ENCODE data around the gene ATE1. TPM values are rescaled to one million over a fixed set of nuclear protein-coding genes. Genes with fewer than 3 reads are reported as not detected.

Gene ATE1
- total RNA-seq, 1 experiment from 2014 or later = 18.7 TPM

DNA sequence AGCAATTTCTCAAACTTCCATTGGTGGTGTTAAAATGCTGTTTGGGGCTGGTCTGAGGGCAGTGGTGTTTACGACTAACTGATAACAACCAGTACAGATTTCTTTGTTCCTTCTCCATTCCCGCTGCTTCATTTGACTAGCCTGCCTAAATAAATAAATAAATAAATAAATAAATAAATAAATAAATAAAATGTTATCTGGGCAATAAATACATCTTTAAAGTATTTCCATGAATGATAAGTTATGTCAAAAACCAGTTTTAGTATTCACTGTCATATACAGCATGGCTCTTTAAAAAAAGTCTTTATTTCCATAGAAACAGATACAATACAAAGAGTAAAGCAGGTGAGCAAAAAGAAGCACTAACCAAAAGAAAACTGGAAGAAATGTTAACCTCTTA is 81.3 kb downstream of the ATE1 start:
- Mint-ChIP-seq H3K4me1 (ENCODE audit: low read depth, unreplicated experiment) (no peaks in the 10 kb centered on the region), H3K27me3 (ENCODE audit: unreplicated experiment) (no peaks in the 10 kb centered on the region), H3K4me3 (ENCODE audit: low read depth, unreplicated experiment) (no peak overlapping the region), H3K36me3 (ENCODE audit: insufficient read depth, unreplicated experiment) (no peaks in the 10 kb centered on the region), H3K27ac (ENCODE audit: unreplicated experiment) (no peak overlapping the region), H3K9me3 (ENCODE audit: low read depth, unreplicated experiment) (no peaks in the 10 kb centered on the region)
- BruUV-seq (replicated peaks) = no TSS peak
- TF ChIP-seq, protein P1, sequence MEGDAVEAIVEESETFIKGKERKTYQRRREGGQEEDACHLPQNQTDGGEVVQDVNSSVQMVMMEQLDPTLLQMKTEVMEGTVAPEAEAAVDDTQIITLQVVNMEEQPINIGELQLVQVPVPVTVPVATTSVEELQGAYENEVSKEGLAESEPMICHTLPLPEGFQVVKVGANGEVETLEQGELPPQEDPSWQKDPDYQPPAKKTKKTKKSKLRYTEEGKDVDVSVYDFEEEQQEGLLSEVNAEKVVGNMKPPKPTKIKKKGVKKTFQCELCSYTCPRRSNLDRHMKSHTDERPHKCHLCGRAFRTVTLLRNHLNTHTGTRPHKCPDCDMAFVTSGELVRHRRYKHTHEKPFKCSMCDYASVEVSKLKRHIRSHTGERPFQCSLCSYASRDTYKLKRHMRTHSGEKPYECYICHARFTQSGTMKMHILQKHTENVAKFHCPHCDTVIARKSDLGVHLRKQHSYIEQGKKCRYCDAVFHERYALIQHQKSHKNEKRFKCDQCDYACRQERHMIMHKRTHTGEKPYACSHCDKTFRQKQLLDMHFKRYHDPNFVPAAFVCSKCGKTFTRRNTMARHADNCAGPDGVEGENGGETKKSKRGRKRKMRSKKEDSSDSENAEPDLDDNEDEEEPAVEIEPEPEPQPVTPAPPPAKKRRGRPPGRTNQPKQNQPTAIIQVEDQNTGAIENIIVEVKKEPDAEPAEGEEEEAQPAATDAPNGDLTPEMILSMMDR (IDR thresholded peaks at IDR 0.05; ENCODE audit: unreplicated experiment) = no peak
- intact Hi-C loops (cut with micrococcal nuclease; ENCODE audit: unreplicated experiment) = no loop called here
- CTCF ChIA-PET = no interaction called here
- no peak for DNase-seq

DNA sequence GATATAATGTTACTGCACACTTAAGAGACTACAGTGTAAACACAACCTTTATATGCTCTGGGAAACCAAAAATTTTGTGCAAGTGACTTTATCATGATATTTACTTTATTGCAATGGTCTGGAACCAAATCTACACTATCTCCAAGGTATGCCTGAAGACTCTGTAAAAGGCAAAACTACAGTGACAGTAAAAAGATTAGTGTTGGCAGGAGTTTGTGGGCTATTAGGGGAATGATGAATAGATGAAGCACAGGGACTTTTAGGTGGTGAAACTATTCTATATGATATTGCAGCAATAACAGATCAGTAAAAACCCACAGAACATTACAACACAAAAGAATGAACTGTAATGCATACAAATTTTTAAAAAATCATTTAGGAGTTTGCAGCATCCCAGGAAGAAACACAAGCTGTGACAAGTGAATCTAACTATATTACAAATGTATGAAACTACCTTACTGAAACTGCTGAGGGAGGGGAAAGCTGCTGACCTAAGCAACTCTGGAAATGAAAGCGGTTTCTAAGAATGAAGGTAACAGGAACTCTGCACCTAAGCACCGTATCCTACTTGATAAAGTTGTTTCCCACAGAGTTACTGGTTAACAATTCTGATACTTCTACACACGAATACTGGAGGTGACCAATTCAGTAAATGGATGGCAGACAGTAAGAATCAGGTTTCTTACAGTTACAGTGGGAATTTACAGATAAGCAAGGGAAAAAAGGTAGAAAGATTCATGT is 82.6 kb downstream of the ATE1 start:
- no peaks in the 10 kb centered on the region for H3K36me3 Mint-ChIP-seq (ENCODE audit: insufficient read depth, unreplicated experiment)
- no peaks in the 10 kb centered on the region for H3K27me3 Mint-ChIP-seq (ENCODE audit: unreplicated experiment)
- no peak overlapping the region for H3K4me3 Mint-ChIP-seq (ENCODE audit: low read depth, unreplicated experiment)
- H3K27ac Mint-ChIP-seq (ENCODE audit: unreplicated experiment) = no peak overlapping the region
- TF ChIP-seq, protein P1 (IDR thresholded peaks at IDR 0.05; ENCODE audit: unreplicated experiment) = no peak
- H3K4me1 Mint-ChIP-seq (ENCODE audit: low read depth, unreplicated experiment) = no peaks in the 10 kb centered on the region
- H3K9me3 Mint-ChIP-seq (ENCODE audit: low read depth, unreplicated experiment) = no peaks in the 10 kb centered on the region
- intact Hi-C loops (cut with micrococcal nuclease; ENCODE audit: unreplicated experiment) = no loop called here
- no TSS peak for BruUV-seq (replicated peaks)
- CTCF ChIA-PET = interaction anchor here (0.7 kb wide), 1 partner anchor 804 kb away, joined by 4 read pairs; no protein-coding TSS in a partner anchor
- DNase-seq = no peak

DNA sequence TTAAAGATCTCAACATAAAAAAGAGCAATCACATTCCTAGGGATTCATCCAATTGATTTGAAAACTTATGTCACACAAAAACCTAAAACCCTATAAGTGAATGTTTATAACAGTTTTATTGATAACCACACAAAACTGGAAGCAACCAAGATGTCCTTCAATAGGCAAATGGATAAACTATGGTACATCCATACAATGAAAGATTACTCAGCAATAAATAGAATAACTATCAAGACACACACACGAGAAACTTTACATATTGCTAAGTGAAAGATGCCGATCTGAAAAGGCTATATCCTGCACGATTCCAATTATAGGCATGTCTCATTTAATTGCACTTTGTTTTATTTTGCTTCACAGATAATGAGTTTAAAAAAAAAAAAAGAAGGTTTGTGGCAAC is 83.3 kb downstream of the ATE1 start:
- H3K4me1 Mint-ChIP-seq (ENCODE audit: low read depth, unreplicated experiment) = no peaks in the 10 kb centered on the region
- no peak for DNase-seq
- no peaks in the 10 kb centered on the region for H3K36me3 Mint-ChIP-seq (ENCODE audit: insufficient read depth, unreplicated experiment)
- intact Hi-C loops (cut with micrococcal nuclease; ENCODE audit: unreplicated experiment) = no loop called here
- no TSS peak for BruUV-seq (replicated peaks)
- TF ChIP-seq, protein P1 (IDR thresholded peaks at IDR 0.05; ENCODE audit: unreplicated experiment) = no peak
- no peak overlapping the region for H3K27ac Mint-ChIP-seq (ENCODE audit: unreplicated experiment)
- no peaks in the 10 kb centered on the region for H3K9me3 Mint-ChIP-seq (ENCODE audit: low read depth, unreplicated experiment)
- CTCF ChIA-PET = no interaction called here
- no peak overlapping the region for H3K4me3 Mint-ChIP-seq (ENCODE audit: low read depth, unreplicated experiment)
- H3K27me3 Mint-ChIP-seq (ENCODE audit: unreplicated experiment) = no peaks in the 10 kb centered on the region

DNA sequence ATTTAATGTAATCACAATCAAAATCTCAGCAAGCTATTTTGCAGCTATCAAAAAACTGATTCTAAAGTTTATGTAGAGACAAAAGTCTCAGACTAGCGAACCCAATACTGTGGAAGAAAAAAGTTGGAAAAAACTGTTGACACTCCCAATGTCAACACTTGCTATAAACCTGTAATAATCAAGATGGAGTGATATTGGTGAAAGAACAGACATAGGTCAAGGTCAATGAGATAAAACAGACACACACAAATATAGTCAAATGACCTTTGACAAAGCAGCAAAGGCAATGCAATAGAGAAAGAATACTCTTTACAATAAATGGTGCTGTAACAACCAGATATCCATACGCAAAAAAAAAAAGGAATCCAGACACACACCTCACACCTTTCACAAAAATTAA is 84.5 kb downstream of the ATE1 start:
- TF ChIP-seq, protein P1 (IDR thresholded peaks at IDR 0.05; ENCODE audit: unreplicated experiment) = no peak
- no peak for DNase-seq
- no TSS peak for BruUV-seq (replicated peaks)
- CTCF ChIA-PET = interaction anchor here (0.6 kb wide), 1 partner anchor 68 kb away, joined by 3 read pairs; no protein-coding TSS in a partner anchor
- no peaks in the 10 kb centered on the region for H3K36me3 Mint-ChIP-seq (ENCODE audit: insufficient read depth, unreplicated experiment)
- no peaks in the 10 kb centered on the region for H3K9me3 Mint-ChIP-seq (ENCODE audit: low read depth, unreplicated experiment)
- no peaks in the 10 kb centered on the region for H3K4me1 Mint-ChIP-seq (ENCODE audit: low read depth, unreplicated experiment)
- H3K27me3 Mint-ChIP-seq (ENCODE audit: unreplicated experiment) = no peaks in the 10 kb centered on the region
- intact Hi-C loops (cut with micrococcal nuclease; ENCODE audit: unreplicated experiment) = no loop called here
- H3K4me3 Mint-ChIP-seq (ENCODE audit: low read depth, unreplicated experiment) = no peak overlapping the region
- no peak overlapping the region for H3K27ac Mint-ChIP-seq (ENCODE audit: unreplicated experiment)

Data from Calu3 (cell line).